ENCODE measurements around the gene ALDH5A1.

The ALDH5A1 gene

GRCh38 chr6:24534329-24534728 lies 39.6 kb downstream of the ALDH5A1 start:
- DNase-seq, result no peak

- no peak for DNase-seq
These were observed 40.4 kb downstream of the ALDH5A1 start for GRCh38 chr6:24535210-24535609.

- no peak for DNase-seq
These were observed 41.7 kb downstream of the ALDH5A1 start for GRCh38 chr6:24536466-24536865.

- no peak for DNase-seq
These were observed 42.4 kb downstream of the ALDH5A1 start for GRCh38 chr6:24537082-24537699.

- no peak for DNase-seq
These were observed 43.1 kb downstream of the ALDH5A1 start for GRCh38 chr6:24537771-24538385.

GRCh38 chr6:24539416-24539815 lies 44.6 kb downstream of the ALDH5A1 start:
- DNase-seq, result no peak

- DNase-seq, result no peak
These were observed 45.4 kb downstream of the ALDH5A1 start for GRCh38 chr6:24540197-24540596.

GRCh38 chr6:24543683-24544082 lies 48.9 kb downstream of the ALDH5A1 start:
- DNase-seq, result no peak

GRCh38 chr6:24545183-24545582 lies 50.4 kb downstream of the ALDH5A1 start:
- DNase-seq, result no peak

GRCh38 chr6:24545691-24546090 lies 50.9 kb downstream of the ALDH5A1 start:
- DNase-seq, result no peak

GRCh38 chr6:24546439-24546838 lies 51.7 kb downstream of the ALDH5A1 start:
- DNase-seq, result no peak

GRCh38 chr6:24547243-24547642 lies 52.5 kb downstream of the ALDH5A1 start:
- DNase-seq, result peak; percentile 10

GRCh38 chr6:24549158-24549557 lies 54.4 kb downstream of the ALDH5A1 start:
- DNase-seq, result no peak

- DNase-seq, result no peak
These were observed 55.0 kb downstream of the ALDH5A1 start for GRCh38 chr6:24549674-24550353.

- DNase-seq, result no peak
These were observed 56.4 kb downstream of the ALDH5A1 start for GRCh38 chr6:24551139-24551538.

- no peak for DNase-seq
These were observed 59.7 kb downstream of the ALDH5A1 start for GRCh38 chr6:24554474-24554873.

- DNase-seq, result no peak
These were observed 63.7 kb downstream of the ALDH5A1 start for GRCh38 chr6:24558516-24558915.

- no peak for DNase-seq
These were observed 69.3 kb downstream of the ALDH5A1 start for GRCh38 chr6:24564081-24564480.

GRCh38 chr6:24565196-24565595 lies 70.4 kb downstream of the ALDH5A1 start:
- DNase-seq, result no peak

GRCh38 chr6:24566020-24566767 lies 71.4 kb downstream of the ALDH5A1 start:
- no peak for DNase-seq

- no peak for DNase-seq
These were observed 73.9 kb downstream of the ALDH5A1 start for GRCh38 chr6:24568683-24569082.

GRCh38 chr6:24569811-24570210 lies 75.0 kb downstream of the ALDH5A1 start:
- no peak for DNase-seq

GRCh38 chr6:24571361-24571760 lies 76.6 kb downstream of the ALDH5A1 start:
- no peak for DNase-seq

- DNase-seq, result no peak
These were observed 80.0 kb downstream of the ALDH5A1 start for GRCh38 chr6:24574809-24575208.

Measured in activated CD4-positive, alpha-beta T cell treated with anti-CD3 and anti-CD28 coated beads for 1 hour (primary cell).